NT2/D1 (cell line): ENCODE data around the gene CNPY4.

Source experiments
- DNase-seq: peaks from one replicate; pipeline ENCODE4 v3.0.0-alpha.2; 2011; ENCODE audit warnings: low read depth, low spot score
- H3K27me3 ChIP-seq: 2 replicates; pipeline ENCODE4 v1.6.0; 2011; ENCODE audit warnings: mild to moderate bottlenecking; ENCODE audit not compliant: insufficient read length, insufficient read depth
- H3K36me3 ChIP-seq: 2 replicates; pipeline ENCODE4 v1.6.1; 2011; ENCODE audit warnings: mild to moderate bottlenecking, low read length, mixed read lengths; ENCODE audit not compliant: insufficient read depth, insufficient read length
- H3K4me1 ChIP-seq: 2 replicates; pipeline ENCODE4 v1.5.1; 2011; ENCODE audit not compliant: insufficient read depth, insufficient read length
- H3K4me3 ChIP-seq: 2 replicates; pipeline ENCODE4 v1.5.1; 2011; ENCODE audit warnings: low read depth; ENCODE audit not compliant: insufficient read length
- H3K9ac ChIP-seq: 2 replicates; pipeline ENCODE4 v1.6.0; 2011; ENCODE audit warnings: low read depth; ENCODE audit not compliant: insufficient read length
- H3K9me3 ChIP-seq: 2 replicates; pipeline ENCODE4 v1.5.1; 2011; ENCODE audit warnings: mild to moderate bottlenecking, low read length; ENCODE audit not compliant: insufficient read depth
- SUZ12 ChIP-seq: IDR thresholded peaks from 2 replicates; pipeline ENCODE4 v1.6.1; 2011; ENCODE audit not compliant: insufficient read length, insufficient read depth; ENCODE audit errors: extremely low read depth
- YY1 ChIP-seq: IDR thresholded peaks from 2 replicates; pipeline ENCODE4 v1.6.1; 2011; ENCODE audit not compliant: insufficient read length, insufficient read depth
- ZNF274 ChIP-seq: IDR thresholded peaks from 2 replicates; pipeline ENCODE4 v1.6.1; 2011; ENCODE audit warnings: mild to moderate bottlenecking, low read depth, low read length

Gene CNPY4

DNA sequence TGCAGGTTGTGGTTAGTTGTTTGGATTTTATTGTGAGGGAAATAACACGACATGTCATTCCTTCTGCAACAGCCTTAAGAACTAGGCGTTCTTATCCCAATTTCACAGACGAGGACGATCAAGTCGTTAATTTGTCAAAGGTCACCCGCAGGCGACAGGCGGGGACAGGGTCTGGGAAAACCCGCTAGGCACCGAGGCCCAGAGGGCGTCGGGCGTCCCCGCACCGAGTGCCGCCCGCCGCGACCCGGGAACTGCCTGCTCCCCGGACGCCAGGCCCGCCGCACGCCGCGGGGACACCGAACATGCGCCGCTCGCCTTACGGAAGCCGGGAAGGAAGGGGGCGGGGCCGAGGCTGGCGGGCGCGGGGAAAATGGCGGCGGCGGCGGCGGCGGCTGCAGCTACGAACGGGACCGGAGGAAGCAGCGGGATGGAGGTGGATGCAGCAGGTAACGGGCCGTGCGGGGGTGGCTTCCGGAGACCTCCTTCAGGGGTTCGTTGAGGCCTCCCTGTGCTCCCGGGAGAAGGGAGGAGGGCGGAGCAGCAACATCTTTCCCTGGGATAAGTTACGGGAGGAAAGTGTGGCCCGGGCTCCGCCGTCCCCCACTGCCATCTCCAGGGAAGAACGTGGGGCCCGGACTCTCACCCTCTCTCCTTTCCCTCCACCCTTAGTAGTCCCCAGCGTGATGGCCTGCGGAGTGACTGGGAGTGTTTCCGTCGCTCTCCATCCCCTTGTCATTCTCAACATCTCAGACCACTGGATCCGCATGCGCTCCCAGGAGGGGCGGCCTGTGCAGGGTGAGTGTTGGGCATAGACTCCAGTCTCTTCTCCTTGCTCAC is 30.6 kb upstream of the CNPY4 start, which contains the start of gene COPS6:
Gene COPS6 (plus strand): TSS at position 349 of the 837 bp plus-strand sequence. CDS start 22 bp downstream, at position 371.
- peak within 1 kb of the TSS; percentile 93 for H3K9ac ChIP-seq
- H3K4me1 ChIP-seq, result peaks cover 2% of the 10 kb centered on the region
- no peaks in the 10 kb centered on the region for H3K27me3 ChIP-seq
- peaks cover 38% of the 10 kb centered on the region for H3K36me3 ChIP-seq
- no peak for DNase-seq
- TF ChIP-seq YY1 (peak; percentile 51), SUZ12 (no peak), ZNF274 (no peak)
- no peaks in the 10 kb centered on the region for H3K9me3 ChIP-seq
- peak within 1 kb of the TSS; percentile 89 for H3K4me3 ChIP-seq

DNA sequence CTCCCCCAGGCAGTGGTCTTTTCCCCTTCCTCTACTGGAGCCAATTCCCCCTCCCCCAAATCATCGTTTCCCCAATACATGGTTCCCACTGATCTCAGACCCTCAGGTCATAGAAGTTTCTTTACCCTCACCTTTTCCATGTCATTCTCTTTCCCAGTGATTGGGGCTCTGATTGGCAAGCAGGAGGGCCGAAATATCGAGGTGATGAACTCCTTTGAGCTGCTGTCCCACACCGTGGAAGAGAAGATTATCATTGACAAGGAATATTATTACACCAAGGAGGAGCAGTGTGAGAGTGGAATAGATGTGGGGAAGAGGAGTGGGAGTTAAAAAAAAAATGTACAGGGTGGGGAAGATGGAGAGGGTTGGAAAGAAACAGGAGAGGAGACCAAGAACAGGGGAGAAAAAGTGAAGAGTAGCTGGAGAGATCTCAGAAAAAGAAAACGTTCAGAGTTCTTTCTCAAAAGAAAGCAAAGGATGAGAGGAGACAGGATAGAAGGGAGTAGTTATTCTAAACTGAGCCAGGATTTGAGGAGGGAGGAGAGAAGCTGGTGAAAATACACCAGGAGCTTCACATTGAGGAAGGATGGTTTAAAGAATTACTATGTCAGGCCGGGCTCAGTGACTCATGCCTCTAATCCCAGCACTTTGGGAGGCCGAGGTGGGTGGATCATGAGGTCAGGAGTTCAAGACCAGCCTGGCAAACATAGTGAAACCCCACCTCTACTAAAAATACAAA is 29.8 kb upstream of the CNPY4 start:
- TF ChIP-seq YY1 (no peak), ZNF274 (no peak), SUZ12 (no peak)
- H3K9me3 ChIP-seq, result no peaks in the 10 kb centered on the region
- H3K27me3 ChIP-seq, result no peaks in the 10 kb centered on the region
- peak overlapping the region; percentile 93 for H3K9ac ChIP-seq
- peak overlapping the region; percentile 89 for H3K4me3 ChIP-seq
- no peak for DNase-seq
- H3K4me1 ChIP-seq, result peaks cover 2% of the 10 kb centered on the region
- peaks cover 46% of the 10 kb centered on the region for H3K36me3 ChIP-seq

DNA sequence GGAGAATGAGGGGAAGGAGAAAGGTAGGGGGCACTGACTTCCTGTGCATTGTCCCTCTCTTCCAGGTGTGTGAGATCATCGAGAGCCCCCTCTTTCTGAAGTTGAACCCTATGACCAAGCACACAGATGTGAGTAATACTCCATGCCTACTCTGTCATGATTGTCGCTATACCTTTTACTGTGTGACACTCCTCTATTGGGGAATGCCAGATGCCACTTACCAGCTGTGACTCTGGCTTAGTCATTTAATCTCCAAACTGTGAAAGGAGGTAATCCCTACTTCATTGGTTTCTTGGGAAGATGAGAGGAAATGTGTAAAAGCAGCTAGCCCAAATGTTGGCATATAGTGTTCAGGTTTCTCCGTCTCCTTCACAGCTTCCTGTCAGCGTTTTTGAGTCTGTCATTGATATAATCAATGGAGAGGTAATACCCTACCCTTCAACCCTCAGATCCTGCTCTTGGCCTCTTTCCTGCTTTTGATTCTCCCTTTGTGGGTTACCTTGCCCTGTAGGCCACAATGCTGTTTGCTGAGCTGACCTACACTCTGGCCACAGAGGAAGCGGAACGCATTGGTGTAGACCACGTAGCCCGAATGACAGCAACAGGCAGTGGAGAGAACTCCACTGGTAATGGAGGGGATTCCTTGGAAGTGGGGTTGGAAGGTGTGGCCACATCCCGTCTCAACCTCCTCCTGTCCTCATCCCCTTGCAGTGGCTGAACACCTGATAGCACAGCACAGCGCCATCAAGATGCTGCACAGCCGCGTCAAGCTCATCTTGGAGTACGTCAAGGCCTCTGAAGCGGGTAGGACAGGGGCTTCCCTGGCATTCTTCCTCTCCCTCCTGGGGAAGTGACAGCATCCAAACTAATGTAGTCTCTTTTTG is 28.7 kb upstream of the CNPY4 start:
- Histone ChIP-seq H3K27me3 (no peaks in the 10 kb centered on the region), H3K9me3 (no peaks in the 10 kb centered on the region), H3K4me3 (no peak overlapping the region), H3K9ac (no peak overlapping the region), H3K36me3 (peaks cover 57% of the 10 kb centered on the region), H3K4me1 (peaks cover 2% of the 10 kb centered on the region)
- DNase-seq, result no peak
- TF ChIP-seq SUZ12 (no peak), YY1 (no peak), ZNF274 (no peak)

DNA sequence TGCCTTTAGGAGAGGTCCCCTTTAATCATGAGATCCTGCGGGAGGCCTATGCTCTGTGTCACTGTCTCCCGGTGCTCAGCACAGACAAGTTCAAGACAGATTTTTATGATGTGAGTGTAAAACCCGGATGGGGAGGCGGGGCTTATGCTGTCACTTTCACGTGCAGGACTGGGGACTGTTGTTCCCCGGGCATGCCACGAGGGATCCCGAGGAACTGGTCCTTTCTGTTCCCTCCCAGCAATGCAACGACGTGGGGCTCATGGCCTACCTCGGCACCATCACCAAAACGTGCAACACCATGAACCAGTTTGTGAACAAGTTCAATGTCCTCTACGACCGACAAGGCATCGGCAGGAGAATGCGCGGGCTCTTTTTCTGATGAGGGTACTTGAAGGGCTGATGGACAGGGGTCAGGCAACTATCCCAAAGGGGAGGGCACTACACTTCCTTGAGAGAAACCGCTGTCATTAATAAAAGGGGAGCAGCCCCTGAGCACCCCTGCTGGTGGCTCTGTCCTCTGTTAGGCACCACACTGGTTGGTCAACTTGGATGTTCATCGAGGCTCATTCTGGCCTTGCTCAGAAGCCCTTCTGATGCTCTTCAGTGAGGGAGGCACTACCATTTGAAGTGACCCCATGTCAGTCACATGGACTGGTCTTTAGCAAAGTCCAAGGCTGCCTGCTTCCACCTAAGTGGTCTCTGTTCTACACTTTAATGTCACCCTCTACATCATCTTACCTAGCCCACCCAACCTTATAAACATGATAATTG is 27.8 kb upstream of the CNPY4 start:
- no peak overlapping the region for H3K9ac ChIP-seq
- no peaks in the 10 kb centered on the region for H3K27me3 ChIP-seq
- H3K9me3 ChIP-seq, result no peaks in the 10 kb centered on the region
- DNase-seq, result no peak
- H3K4me3 ChIP-seq, result no peak overlapping the region
- peaks cover 63% of the 10 kb centered on the region for H3K36me3 ChIP-seq
- peaks cover 2% of the 10 kb centered on the region for H3K4me1 ChIP-seq
- TF ChIP-seq ZNF274, result no peak
- TF ChIP-seq SUZ12, result no peak

DNA sequence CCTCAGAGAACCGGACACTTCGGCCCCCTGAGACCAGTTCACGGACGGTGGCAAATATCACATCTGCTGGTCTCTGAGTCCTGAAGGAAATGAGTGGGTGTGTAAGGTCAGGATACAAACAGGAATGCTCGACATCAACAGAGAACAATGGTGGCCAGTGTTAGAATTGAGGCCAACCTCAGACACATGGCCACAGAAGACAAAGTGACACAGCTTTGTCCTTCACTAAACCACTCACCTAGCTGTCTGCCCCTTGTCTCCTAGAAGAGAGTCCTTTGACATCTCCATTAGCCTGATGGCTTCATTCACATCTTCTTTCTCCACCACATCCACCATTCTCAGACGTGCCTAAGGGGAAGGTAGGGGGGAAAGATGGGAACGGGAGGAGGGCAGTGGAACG is 26.4 kb upstream of the CNPY4 start:
- H3K27me3 ChIP-seq, result no peaks in the 10 kb centered on the region

DNA sequence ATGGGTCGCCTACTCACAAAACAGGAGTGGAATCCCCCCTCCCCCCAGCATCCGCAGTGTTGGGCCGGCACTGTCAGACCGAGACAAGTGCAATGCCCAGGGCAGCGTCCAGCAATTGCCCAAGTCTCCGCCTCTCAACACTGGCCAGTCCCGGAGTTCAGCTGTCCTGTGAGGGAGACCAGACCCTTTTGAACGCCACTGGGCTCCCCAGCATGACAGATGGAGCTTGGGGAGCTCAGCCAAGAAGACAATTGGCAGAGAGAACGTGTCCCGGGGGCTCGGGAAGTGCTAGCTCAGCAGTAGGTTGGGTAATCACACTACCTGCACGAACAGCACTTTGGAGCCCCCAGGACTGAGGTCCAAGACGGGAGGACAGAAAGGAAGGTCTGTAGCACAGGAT is 25.9 kb upstream of the CNPY4 start:
- H3K9ac ChIP-seq, result no peak overlapping the region
- TF ChIP-seq SUZ12, result no peak
- no peak for TF ChIP-seq YY1
- no peak for TF ChIP-seq ZNF274
- no peaks in the 10 kb centered on the region for H3K9me3 ChIP-seq
- DNase-seq, result no peak
- H3K36me3 ChIP-seq, result peaks cover 80% of the 10 kb centered on the region
- H3K27me3 ChIP-seq, result no peaks in the 10 kb centered on the region
- no peak overlapping the region for H3K4me3 ChIP-seq
- peaks cover 2% of the 10 kb centered on the region for H3K4me1 ChIP-seq

More for the DNA sequence above, 26.4 kb upstream of the CNPY4 start:
- Histone ChIP-seq H3K4me1 (peaks cover 2% of the 10 kb centered on the region), H3K9ac (no peak overlapping the region), H3K4me3 (no peak overlapping the region), H3K36me3 (peaks cover 75% of the 10 kb centered on the region), H3K9me3 (no peaks in the 10 kb centered on the region)
- no peak for TF ChIP-seq ZNF274
- TF ChIP-seq YY1, result no peak
- TF ChIP-seq SUZ12, result no peak
- no peak for DNase-seq
